ENCODE measurements around the gene PCNX2. TPM values are rescaled to one million over a fixed set of nuclear protein-coding genes. Genes with fewer than 3 reads are reported as not detected.
"Not testable (repeated sequence)": the region's sequence is repeated elsewhere in the genome, so short reads cannot be mapped to it uniquely, and the experiment has no call there.

Gene PCNX2
- total RNA-seq, 2 experiments from 2014 or later: 25.0 to 29.8 TPM

DNA sequence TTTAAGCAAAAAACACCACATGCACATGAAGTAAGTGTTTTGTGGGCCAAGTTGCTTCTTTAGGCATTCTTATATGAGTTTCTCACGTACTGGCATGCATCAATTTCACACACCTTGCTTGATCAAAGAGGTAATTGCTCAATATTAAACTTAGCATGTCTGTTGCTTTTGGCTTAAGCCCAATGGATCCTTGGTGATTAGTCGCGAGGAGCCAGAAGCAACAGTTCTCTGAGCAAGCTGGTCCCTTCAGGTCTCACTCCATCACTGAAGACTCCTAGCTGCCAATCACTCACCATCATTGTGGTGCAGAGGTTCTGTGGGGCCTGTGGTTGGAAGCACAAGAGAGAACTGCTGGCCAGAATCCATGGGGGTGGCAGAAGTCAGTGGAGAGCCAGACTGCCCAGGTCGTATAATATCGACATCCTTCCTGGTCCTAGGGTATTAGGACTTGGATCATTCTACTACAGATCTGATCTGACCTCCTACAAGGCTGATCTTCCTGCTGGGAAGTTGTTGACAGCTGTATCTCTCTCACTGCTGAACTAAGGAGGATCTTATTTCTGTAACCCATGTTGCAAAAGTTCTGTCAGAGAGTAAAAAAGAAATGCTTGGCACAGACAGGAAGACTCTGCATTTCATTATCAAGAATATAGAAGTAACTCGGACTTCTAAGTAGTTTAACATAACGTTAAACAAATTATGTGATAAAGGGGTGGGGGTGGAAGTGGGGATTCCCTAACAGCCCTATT, 204.6 kb downstream of the PCNX2 start:
- no peak overlapping the region for H3K4me3 Mint-ChIP-seq
- CTCF ChIA-PET: no interaction called here
- no peaks in the 10 kb centered on the region for H3K27me3 Mint-ChIP-seq
- H3K27ac Mint-ChIP-seq: no peak overlapping the region
- peaks cover 15% of the 10 kb centered on the region for H3K36me3 Mint-ChIP-seq (ENCODE audit: low read depth)
- POLR2A ChIA-PET: no interaction called here
- H3K9me3 Mint-ChIP-seq: no peaks in the 10 kb centered on the region
- peaks cover 8% of the 10 kb centered on the region for H3K4me1 Mint-ChIP-seq
- DNase-seq: no peak

DNA sequence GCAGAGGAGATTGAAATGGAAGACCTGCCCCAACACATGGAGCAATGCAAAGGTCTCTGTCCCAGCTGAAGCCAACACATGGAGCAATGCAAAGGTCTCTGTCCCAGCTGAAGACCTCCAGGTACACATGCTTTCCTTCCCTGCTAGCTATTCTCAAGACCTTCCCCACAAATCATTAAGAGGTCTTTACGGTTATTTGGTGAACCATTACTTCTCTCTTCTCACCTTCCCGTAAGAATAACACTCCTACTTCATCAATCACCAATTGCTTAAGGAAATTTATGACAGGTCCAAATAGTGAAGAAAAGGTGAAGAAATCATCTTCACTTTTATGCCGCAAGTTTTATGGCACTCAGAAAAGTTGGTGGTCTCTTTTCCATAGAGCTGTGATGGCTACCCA, 206.3 kb downstream of the PCNX2 start:
- DNase-seq: no peak
- Mint-ChIP-seq H3K27me3 (no peaks in the 10 kb centered on the region), H3K9me3 (no peaks in the 10 kb centered on the region), H3K27ac (no peak overlapping the region), H3K36me3 (ENCODE audit: low read depth) (peaks cover 18% of the 10 kb centered on the region), H3K4me1 (peaks cover 8% of the 10 kb centered on the region), H3K4me3 (no peak overlapping the region)
- POLR2A ChIA-PET: no interaction called here
- CTCF ChIA-PET: interaction anchor here (0.6 kb wide), 1 partner anchor 1602 kb away, joined by 4 read pairs; no protein-coding TSS in a partner anchor

DNA sequence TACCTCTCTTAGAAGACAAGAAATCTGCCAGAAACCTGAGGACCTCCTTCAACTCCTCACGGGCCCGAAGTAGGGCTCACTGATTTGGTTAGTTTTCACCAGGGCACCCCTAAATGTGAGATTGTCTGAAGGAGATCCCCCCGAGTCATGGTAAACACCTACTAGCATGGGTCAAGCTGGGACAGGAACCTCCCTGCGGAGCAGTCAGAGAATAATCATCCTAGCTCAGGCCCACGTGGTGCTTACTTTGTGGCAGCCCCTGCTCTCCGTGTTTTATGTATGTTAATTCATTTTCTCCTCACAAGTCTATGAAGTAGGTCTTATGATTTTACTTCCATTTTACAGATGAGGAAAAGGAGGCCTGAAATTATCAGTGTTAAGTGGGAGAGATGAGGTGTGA, 206.9 kb downstream of the PCNX2 start:
- DNase-seq: no peak
- H3K36me3 Mint-ChIP-seq (ENCODE audit: low read depth): peaks cover 17% of the 10 kb centered on the region
- no peak overlapping the region for H3K4me3 Mint-ChIP-seq
- H3K9me3 Mint-ChIP-seq: no peaks in the 10 kb centered on the region
- ChIA-PET POLR2A (no interaction called here), CTCF (no interaction called here)
- no peaks in the 10 kb centered on the region for H3K27me3 Mint-ChIP-seq
- H3K27ac Mint-ChIP-seq: no peak overlapping the region
- H3K4me1 Mint-ChIP-seq: peaks cover 8% of the 10 kb centered on the region

DNA sequence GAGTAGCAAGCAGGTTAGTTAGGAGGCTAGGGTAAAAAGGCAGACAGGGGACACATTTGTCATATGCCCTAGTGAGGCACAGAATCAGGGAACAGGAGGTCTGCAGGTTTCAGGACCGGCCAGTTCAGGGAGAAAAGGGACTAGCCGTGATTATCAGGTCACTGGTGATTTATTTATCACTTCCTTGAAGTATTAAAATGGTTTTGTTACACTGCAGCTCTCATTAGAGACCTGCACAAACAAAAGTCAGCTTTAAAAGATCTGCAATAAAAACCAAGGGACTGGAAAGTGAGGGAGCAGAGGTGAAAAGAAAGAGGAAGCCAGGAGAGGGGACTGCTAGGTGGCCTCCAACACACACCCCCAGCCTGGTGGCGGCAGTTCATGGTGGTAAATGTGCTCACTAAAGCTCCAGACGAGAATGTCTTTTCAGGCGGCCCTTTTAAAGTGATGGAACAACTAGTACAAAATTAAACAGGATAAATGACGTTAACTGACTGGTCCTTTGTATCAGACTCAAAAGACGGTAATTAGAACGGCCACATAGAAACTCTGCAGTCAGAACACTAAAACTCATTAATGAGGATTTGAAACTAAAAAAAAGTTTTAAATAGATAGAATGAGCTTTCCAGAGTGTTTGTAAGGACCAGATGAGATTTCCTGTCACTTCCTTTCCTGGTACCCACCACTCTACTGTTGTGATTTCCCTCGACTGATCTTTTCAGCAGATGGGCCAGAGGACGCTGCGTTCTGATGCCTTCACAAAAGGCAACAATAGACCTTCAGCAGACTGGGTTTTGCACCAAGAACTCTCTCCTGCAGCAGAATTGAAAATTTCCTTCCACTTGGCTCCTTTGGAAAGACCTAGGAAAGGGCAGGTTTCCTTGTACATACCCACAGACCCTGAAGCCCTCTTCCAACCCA, 208.3 kb downstream of the PCNX2 start:
- peaks cover 5% of the 10 kb centered on the region for H3K4me1 Mint-ChIP-seq
- ChIA-PET CTCF (interaction anchor here (1.3 kb wide), 1 partner anchor 11 kb away, joined by 3 read pairs; no protein-coding TSS in a partner anchor), POLR2A (no interaction called here)
- no peak overlapping the region for H3K4me3 Mint-ChIP-seq
- DNase-seq: no peak
- H3K9me3 Mint-ChIP-seq: no peaks in the 10 kb centered on the region
- H3K27ac Mint-ChIP-seq: no peak overlapping the region
- H3K36me3 Mint-ChIP-seq (ENCODE audit: low read depth): peaks cover 17% of the 10 kb centered on the region
- H3K27me3 Mint-ChIP-seq: no peaks in the 10 kb centered on the region

DNA sequence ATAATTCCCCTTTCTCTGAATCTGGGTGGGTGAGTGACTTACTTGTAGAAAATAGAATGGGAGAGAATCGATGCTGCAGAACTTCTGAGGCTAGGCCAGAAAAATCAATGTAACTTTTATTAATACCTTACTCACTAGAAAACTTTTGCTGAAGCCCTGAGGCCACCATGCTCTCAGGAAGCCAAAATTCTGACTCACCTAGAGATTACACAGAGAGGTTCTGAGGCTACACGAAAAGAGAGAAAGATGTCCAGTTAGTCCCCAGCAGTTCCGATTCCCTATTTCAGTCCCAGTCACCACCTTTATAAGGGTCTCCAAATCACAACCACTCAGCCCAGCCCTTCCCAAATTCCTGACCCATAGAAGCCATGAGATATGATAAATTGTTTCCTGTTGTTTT, 210.0 kb downstream of the PCNX2 start:
- POLR2A ChIA-PET: no interaction called here
- CTCF ChIA-PET: no interaction called here
- Mint-ChIP-seq H3K27me3 (no peaks in the 10 kb centered on the region), H3K27ac (no peak overlapping the region), H3K4me3 (no peak overlapping the region), H3K36me3 (ENCODE audit: low read depth) (peaks cover 13% of the 10 kb centered on the region), H3K9me3 (no peaks in the 10 kb centered on the region), H3K4me1 (no peaks in the 10 kb centered on the region)
- no peak for DNase-seq

DNA sequence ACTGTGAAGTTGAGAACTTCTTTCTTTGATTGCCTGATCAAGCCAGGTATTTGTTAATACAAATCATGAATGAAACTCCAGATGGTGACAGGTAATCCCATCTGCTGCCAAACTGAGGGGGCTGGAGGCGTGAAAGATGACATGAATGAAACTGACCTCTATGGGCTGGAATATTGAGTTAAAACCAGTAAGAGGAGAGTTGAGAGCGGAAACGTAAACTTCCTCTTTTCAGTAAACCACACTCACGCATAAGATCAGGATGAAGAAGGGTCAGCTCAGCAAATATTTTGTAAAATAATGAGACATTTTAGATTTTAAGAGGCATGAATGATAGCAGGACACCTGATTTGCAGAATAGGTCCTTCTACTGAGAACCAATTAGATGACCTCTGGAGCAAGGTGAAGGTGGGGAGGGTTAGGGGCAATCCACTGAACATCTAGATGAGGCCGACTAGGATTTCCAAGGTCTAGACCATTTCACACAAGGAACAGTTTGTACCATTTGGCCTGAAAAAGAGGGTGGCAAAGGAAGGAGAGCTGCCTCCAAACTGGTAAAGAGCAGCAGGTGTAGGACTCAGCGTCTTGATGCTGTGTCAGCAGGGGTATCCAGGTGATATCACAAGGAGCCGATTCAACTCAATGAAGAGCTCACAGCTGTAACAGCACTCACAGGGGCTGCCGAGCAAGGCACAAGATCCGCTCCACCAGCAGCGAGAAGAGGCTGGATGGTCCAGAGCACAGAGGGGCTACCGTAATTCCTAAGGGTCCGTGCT, 212.6 kb downstream of the PCNX2 start:
- no peaks in the 10 kb centered on the region for H3K4me1 Mint-ChIP-seq
- H3K9me3 Mint-ChIP-seq: no peaks in the 10 kb centered on the region
- peaks cover 9% of the 10 kb centered on the region for H3K36me3 Mint-ChIP-seq (ENCODE audit: low read depth)
- no peaks in the 10 kb centered on the region for H3K27me3 Mint-ChIP-seq
- no peak overlapping the region for H3K4me3 Mint-ChIP-seq
- DNase-seq: no peak
- ChIA-PET CTCF (interaction anchor here (0.5 kb wide), 1 partner anchor 35 kb away, joined by 3 read pairs; no protein-coding TSS in a partner anchor), POLR2A (no interaction called here)
- H3K27ac Mint-ChIP-seq: no peak overlapping the region

DNA sequence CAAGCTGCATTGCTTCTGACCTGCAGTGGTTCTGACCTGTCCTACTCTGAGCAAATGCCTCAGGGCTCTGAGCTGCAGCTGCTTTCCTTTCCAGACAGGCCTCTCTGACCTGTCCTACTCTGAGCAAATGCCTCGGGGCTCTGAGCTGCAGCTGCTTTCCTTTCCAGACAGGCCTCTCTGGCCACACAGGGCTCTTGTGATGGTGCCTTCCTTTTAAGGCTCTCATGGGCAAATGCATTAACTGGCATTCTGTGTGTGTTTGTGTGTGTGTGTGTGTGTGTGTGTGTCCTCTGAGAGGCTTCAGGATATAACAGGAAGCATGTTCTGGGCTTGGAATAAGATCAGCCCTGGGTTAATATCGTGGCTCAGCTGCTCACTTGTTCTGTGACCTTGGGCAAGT, 213.8 kb downstream of the PCNX2 start:
- Mint-ChIP-seq H3K27me3 (no peaks in the 10 kb centered on the region), H3K9me3 (no peaks in the 10 kb centered on the region), H3K4me3 (no peak overlapping the region), H3K4me1 (no peaks in the 10 kb centered on the region), H3K36me3 (ENCODE audit: low read depth) (peaks cover 9% of the 10 kb centered on the region), H3K27ac (no peak overlapping the region)
- CTCF ChIA-PET: interaction anchor here (1.0 to 1.3 kb wide), 2 partner anchors 12 to 37 kb away, joined by 3 read pairs; no protein-coding TSS in a partner anchor
- POLR2A ChIA-PET: no interaction called here
- no peak for DNase-seq

DNA sequence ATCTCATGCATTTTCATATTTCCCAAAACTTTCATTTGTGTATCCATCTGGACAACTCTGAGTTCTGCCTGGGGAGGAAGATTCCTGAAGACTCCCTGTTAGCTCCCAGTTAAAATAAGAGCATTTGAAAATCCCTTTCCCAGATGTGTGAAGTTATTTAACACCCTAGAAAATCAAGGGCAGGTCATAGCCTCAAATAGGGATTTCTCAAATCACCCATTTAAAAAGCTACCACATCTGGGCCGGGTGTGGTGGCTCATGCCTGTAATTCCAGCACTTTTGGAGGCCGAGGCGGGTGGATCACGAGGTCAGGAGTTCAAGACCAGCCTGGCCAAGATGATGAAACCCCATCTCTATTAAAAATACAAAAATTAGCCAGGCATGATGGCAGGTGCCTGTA, 214.7 kb downstream of the PCNX2 start:
- not testable (repeated sequence) for DNase-seq; H3K4me1 Mint-ChIP-seq; H3K36me3 Mint-ChIP-seq (ENCODE audit: low read depth); H3K27ac Mint-ChIP-seq; H3K27me3 Mint-ChIP-seq; H3K9me3 Mint-ChIP-seq; H3K4me3 Mint-ChIP-seq
- ChIA-PET POLR2A (interaction anchor here (0.7 kb wide), 1 partner anchor 380 kb away, joined by 3 read pairs; no protein-coding TSS in a partner anchor), CTCF (interaction anchor here (1.0 to 1.3 kb wide), 2 partner anchors 11 to 38 kb away, joined by 3 read pairs; no protein-coding TSS in a partner anchor)

DNA sequence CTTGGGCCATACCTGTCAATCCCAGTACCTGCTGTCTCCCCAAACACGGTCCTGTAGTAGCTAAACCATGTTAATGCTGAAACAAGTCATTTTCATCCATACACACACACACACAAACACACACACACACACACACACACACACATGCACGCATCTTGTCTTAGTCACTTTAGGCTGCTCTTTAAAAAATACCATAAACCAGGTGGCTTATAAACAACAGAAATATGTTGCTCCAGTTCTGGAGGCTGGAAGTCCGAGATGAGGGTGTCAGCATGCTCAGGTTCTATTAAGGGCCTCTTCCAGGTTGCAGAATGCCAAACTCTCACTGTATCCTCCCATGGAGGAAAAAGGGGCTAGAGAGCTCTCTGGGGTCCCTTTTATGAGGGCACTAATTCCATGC, 215.2 kb downstream of the PCNX2 start:
- POLR2A ChIA-PET: no interaction called here
- no peaks in the 10 kb centered on the region for H3K27me3 Mint-ChIP-seq
- no peaks in the 10 kb centered on the region for H3K4me1 Mint-ChIP-seq
- H3K9me3 Mint-ChIP-seq: no peaks in the 10 kb centered on the region
- CTCF ChIA-PET: interaction anchor here (0.6 kb wide), 1 partner anchor 502 kb away, joined by 4 read pairs; no protein-coding TSS in a partner anchor
- H3K4me3 Mint-ChIP-seq: no peak overlapping the region
- no peak overlapping the region for H3K27ac Mint-ChIP-seq
- H3K36me3 Mint-ChIP-seq (ENCODE audit: low read depth): peaks cover 5% of the 10 kb centered on the region
- DNase-seq: no peak

DNA sequence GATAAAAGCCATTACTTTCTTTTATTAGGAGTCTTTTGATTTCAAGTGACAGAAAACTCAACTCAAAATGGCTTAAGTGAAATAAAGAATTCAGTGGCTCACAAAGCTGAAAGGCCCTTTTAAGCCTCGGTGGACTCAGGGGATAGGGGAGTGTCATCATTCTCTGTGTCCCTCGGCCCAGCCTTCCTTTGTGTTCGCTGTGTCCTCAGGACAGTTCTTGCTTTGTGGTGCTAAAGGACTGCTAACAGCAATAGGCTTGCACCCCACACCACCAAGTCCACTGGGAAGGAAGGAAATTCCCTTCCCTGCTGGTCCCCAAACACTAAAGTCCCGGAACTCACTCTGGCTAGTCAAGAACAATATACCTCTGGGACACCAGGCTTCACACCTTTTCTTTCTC, 216.0 kb downstream of the PCNX2 start:
- DNase-seq: no peak
- peaks cover 2% of the 10 kb centered on the region for H3K9me3 Mint-ChIP-seq
- H3K4me1 Mint-ChIP-seq: no peaks in the 10 kb centered on the region
- H3K27ac Mint-ChIP-seq: no peak overlapping the region
- no peak overlapping the region for H3K4me3 Mint-ChIP-seq
- ChIA-PET POLR2A (no interaction called here), CTCF (no interaction called here)
- H3K36me3 Mint-ChIP-seq (ENCODE audit: low read depth): peaks cover 6% of the 10 kb centered on the region
- H3K27me3 Mint-ChIP-seq: no peaks in the 10 kb centered on the region

DNA sequence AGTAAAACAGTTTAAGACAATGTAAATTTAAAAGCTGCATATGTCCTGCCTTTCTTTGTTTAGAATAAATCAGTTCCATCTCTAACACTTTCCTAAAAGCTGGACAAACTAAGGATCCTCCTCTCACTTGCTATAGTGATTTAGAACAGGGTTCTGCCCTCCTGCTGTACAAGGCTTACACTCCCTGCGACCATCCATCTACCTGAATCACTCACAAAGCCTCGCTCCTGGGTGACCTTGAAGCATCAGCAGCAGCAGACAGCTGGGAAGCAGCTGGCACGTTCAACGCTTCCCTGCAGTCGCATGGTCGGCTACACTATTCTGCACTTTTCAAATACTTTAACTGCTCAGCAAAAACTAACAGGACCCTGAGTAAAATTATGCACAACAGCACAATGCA, 217.1 kb downstream of the PCNX2 start:
- POLR2A ChIA-PET: no interaction called here
- H3K4me1 Mint-ChIP-seq: no peaks in the 10 kb centered on the region
- DNase-seq: no peak
- H3K27me3 Mint-ChIP-seq: no peaks in the 10 kb centered on the region
- H3K9me3 Mint-ChIP-seq: peaks cover 3% of the 10 kb centered on the region
- H3K27ac Mint-ChIP-seq: no peak overlapping the region
- peaks cover 5% of the 10 kb centered on the region for H3K36me3 Mint-ChIP-seq (ENCODE audit: low read depth)
- CTCF ChIA-PET: no interaction called here
- no peak overlapping the region for H3K4me3 Mint-ChIP-seq

DNA sequence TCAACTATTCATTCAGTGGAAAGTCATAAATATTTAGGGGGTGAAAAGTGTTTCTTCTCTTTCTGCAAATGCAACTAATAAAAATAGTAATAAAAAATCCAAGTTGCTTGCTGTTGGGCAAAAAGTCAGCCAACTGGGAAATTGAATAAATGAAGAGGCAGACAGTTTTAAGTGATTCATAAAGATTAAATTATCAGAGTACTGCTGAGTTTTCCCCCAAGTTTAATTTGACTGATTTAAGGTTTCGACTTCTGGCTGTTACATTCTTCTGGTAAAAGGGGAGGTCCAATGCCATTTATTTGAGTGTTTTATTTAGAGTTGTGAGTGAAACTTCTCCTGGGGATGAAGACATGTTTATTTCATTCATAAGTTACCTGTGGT, 219.6 kb downstream of the PCNX2 start:
- Mint-ChIP-seq H3K27ac (no peak overlapping the region), H3K9me3 (peaks cover 12% of the 10 kb centered on the region), H3K27me3 (no peaks in the 10 kb centered on the region), H3K4me3 (no peak overlapping the region), H3K4me1 (no peaks in the 10 kb centered on the region), H3K36me3 (ENCODE audit: low read depth) (peaks cover 5% of the 10 kb centered on the region)
- DNase-seq: no peak
- CTCF ChIA-PET: no interaction called here
- POLR2A ChIA-PET: no interaction called here

DNA sequence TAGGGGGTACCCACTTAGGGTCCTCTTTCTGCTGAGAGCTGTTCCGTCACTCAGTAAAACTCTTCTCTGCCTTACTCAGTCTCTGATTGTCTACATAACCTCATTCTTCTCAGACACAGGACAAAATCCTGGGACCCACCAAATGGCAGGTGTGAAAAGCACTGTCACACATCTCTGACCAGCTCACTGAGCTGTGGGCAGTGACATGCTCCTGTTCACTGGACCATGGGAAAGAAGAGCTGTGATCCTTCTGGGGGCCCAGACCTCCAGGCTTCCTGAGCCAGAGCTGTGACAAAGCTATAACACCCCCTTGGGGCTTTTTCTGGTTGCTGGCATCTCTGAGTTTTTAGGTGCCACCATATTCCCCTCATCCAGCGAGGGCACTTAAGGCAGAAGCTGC, 229.4 kb downstream of the PCNX2 start:
- Mint-ChIP-seq H3K27ac (no peak overlapping the region), H3K4me3 (no peak overlapping the region), H3K27me3 (no peaks in the 10 kb centered on the region), H3K9me3 (peaks cover 20% of the 10 kb centered on the region), H3K36me3 (ENCODE audit: low read depth) (peaks cover 24% of the 10 kb centered on the region), H3K4me1 (no peaks in the 10 kb centered on the region)
- ChIA-PET POLR2A (no interaction called here), CTCF (no interaction called here)
- no peak for DNase-seq

Measured in activated CD4-positive, alpha-beta T cell treated with anti-CD3 and anti-CD28 coated beads, Interleukin-2, amount 10 ng/mL, durations not matched to agents 7 days and 5 days (primary cell).